HG03064 (cell line): Measurements from ENCODE around the gene CARMIL1.
"Not testable (repeated sequence)": the region's sequence is repeated elsewhere in the genome, so short reads cannot be mapped to it uniquely, and the experiment has no call there.

Source experiments
- ATAC-seq: cut with Tn5 transposase; IDR thresholded peaks from one replicate; pipeline ENCODE4 v1.9.1; 2021; ENCODE audit warnings: low read depth; ENCODE audit not compliant: unreplicated experiment

The CARMIL1 gene

GRCh38 chr6:25360621-25361020 lies 81.4 kb downstream of the CARMIL1 start:
- ATAC-seq, result no peak

DNA sequence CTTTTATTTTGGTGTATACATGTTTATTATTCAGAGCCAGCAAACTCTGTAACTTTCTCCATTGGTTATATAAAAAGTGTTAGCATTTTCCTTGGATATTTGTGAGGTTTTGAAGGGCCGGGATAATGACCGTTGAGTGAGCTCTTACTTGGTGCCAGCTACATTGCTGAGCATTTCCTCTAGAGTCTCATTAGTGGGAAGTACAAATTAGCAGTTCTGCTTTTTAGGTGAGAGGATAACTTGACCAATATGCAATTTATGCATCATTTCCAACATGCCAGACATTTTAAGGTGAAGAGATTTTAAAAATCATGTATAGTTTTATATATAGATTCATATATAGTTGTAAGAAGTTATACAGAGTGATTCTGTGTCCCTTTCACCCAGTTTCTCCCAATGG lies 84.3 kb downstream of the CARMIL1 start:
- ATAC-seq, result no peak

DNA sequence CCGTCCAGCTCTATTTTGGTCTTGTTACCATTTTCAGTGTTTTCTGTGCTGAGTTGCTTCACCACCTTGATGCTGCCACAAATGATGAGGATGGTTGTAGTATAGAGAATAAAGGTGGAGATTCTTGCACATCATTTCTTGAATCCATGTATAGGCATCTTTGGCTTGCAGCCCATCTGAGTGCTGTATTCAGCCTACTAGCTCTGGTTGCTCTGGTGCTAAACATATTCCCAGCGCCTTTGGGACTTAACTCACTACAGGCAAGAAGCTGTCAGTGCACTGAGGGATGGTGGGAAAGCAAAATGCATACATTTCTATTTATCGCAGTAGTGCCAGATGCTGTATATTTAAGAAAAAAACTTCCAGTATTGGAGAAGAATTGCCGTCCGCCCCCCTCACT lies 86.0 kb downstream of the CARMIL1 start:
- no peak for ATAC-seq

- no peak for ATAC-seq
Measured at GRCh38 chr6:25366903-25367545, 87.8 kb downstream of the CARMIL1 start.

- ATAC-seq, result no peak
Measured at GRCh38 chr6:25369036-25369432, 89.9 kb downstream of the CARMIL1 start.

- no peak for ATAC-seq
Measured at GRCh38 chr6:25369433-25370177, 90.4 kb downstream of the CARMIL1 start.

DNA sequence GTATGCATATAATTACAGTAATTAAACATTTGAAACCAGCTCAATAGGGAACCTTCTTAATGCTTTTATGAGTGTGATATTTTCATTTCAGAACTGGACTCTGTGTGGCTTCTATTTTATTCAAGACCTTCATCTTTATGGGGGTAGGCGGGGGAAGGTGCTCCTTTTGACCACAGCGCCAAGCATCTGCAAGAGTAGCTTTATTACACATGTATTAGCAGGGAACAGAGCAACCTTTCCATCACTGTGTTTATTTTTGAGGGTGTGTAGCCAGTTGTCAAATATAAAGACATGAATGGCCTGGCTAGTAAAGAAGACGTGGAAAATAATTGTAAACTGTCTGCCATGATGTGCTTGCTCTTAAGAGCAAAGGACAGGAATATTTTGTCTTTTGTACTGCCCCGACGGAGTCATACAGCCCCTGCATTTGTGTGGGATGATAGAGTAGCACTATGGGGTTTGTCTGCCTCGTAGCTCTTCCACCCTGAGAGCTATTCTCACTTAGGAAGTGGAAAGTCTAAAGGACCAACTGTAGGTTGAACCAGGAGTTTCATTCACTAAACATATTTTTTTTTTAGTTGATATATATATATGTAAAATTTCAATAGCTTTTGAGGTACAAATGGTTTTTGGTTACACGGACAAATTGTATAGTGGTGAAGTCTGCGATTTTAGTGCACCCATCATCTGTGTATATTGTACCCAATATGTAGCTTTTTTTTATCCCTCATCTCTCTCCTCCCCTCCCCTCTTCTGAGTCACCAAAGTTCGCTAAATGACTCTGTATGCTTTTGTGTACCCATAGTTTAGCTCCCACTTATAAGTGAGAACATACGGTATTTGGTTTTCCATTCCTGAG lies 91.2 kb downstream of the CARMIL1 start:
- no peak for ATAC-seq

- no peak for ATAC-seq
Measured at GRCh38 chr6:25371037-25371347, 91.8 kb downstream of the CARMIL1 start.

- ATAC-seq, result no peak
Measured at GRCh38 chr6:25375125-25375524, 96.0 kb downstream of the CARMIL1 start.

GRCh38 chr6:25377664-25378063 lies 98.5 kb downstream of the CARMIL1 start:
- ATAC-seq, result no peak

DNA sequence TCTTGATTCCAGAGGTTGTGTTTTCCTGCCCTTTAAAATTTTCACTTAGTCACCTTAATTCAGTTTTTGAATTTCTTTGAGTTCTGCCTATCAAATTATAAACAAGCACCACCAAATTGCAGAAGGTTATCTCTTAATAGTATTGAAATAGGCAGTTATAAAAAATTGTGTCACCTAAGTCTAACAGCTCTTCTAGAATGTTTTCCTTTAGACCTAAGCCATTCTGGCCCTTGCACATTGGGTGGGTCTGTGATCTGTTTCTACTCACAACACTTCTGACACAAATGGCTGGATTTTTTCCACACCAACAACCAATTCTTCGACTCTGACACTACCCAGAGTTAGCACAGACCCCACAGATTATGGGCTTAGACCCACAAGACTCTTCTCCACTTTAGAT lies 101.9 kb downstream of the CARMIL1 start:
- no peak for ATAC-seq

DNA sequence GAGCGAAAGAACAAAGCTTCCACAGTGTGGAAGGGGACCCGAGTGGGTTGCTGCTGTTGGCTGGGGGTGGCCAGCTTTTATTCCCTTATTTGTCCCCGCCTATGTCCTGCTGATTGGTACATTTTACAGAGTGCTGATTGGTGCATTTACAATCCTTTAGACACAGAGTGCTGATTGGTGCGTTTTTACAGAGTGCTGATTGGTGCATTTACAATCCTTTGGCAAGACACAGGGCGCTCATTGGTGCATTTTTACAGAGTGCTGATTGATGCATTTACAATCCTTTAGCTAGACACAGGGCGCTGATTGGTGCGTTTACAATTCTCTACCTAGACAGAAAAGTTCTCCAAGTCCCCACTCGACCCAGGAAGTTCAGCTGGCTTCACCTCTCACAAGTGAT lies 103.3 kb downstream of the CARMIL1 start:
- not testable (repeated sequence) for ATAC-seq

GRCh38 chr6:25384234-25384633 lies 105.1 kb downstream of the CARMIL1 start:
- ATAC-seq, result no peak

DNA sequence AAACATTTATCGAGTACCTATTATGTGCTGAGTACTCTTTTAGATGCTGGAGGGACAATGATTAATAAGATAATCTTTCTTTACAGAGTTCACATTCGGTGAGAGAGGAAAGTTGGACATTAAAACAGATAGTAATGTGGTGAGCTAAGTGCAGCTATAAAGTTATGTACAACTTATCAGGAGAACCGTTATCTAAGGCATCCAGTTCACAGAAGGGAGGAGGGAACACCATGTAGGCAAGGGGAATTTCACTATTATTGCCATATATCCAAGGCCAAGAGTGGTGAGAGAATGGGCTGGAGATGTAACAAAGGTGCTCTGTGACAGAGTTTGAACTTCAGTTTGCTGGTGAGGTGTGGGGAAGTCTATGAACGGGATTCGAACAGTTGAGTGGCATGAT lies 105.8 kb downstream of the CARMIL1 start:
- ATAC-seq, result no peak

DNA sequence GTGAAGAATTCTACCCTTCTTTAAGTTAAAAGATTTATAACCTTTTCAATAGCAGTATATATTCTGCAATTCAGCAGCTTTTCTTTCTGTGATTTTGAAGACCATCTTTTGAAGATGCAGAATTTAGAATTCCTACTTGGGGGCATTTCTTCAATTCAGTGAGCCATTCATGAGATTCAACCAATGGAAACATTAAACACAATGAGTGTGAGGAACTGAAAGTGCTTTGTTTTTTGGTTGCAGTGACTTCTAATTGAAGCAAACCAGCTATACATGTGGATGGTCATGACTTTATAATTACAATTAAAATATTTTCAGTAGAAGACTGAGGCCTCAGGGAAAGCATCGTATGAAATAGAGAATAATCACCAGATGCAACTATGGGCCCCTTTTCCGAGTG lies 108.3 kb downstream of the CARMIL1 start:
- ATAC-seq, result no peak

DNA sequence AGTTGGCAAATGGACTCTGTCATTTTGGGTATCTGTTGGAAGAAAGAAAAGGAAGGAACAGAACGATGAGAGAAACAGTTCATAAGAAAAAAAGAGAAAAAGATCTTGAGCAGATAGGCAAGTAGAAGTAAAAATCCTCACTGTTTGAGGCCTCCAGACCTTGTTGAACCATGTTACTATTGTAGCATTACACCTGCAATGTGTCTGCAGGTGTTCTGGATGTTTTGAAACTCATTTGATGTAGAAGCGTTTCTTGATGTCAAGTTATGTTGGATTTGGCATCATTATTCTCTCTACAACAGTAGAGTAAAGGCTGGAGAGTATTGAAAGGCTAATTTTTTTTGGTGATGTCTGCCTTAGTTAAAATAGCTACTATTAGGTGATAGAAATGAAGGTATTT lies 108.7 kb downstream of the CARMIL1 start:
- ATAC-seq, result no peak

- no peak for ATAC-seq
Measured at GRCh38 chr6:25388776-25389175, 109.6 kb downstream of the CARMIL1 start.

DNA sequence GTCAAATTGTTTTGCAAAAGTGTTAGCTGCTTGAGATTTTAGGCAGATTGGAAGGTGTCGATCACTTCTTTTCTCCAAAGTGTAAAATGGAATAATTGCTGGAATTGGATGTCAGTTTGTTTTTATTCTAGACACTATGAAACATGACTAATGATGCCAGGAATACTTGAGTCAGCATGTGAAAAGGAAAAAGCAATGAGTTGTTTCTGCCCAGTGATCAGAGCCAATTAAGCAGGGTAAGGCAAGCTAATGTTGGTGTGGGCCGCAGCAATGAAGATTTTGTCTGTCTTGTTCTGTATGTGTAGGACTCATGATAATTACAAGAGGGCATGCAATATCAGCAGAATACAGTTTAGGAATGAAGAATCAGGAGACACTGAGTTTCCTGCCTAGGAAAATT lies 110.3 kb downstream of the CARMIL1 start:
- no peak for ATAC-seq

- no peak for ATAC-seq
Measured at GRCh38 chr6:25392372-25392771, 113.2 kb downstream of the CARMIL1 start.

DNA sequence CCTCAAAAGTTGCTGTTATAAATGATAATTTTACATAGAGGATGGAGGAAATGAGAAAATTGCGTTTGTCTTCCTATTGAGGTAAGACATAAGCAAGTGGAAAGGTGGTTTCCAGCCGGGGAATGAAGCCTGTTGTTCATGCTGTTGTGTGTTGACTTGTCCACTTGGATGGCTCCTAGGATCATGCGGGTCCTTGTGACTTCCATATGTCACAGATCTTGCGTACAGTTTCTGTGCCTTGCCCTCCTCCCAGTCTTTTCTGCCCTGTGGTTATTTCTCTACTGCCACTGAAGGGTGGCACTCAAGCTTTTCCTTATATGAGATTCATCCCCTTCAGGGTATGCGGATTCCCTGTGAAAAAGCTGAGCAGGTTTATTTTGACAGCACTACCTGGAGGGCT lies 116.6 kb downstream of the CARMIL1 start:
- ATAC-seq, result no peak

DNA sequence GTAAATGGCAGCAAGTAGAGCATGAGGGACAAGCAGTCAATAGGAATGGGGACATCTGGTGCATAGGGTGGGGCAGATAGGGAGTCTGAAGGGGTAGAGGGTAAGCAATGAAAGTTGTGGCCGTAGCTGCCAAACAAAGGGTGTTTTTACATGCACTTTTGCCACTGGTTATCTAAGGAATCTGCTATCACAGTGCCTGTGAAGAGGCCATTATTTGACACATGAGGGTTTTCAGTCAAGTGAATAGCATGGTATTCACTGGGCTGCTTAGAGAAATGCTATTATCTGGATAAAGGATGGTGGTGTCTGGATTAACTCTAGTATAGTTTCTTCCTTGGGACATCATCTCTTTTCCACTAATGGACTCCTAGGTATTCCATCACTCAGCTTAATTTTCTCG lies 118.2 kb downstream of the CARMIL1 start:
- ATAC-seq, result no peak

- no peak for ATAC-seq
Measured at GRCh38 chr6:25399885-25400284, 120.7 kb downstream of the CARMIL1 start.
